Left renal pelvis (tissue), 4 donors: ENCODE results near the gene FSD1L. TPM values are rescaled to one million over a fixed set of nuclear protein-coding genes. Genes with fewer than 3 reads are reported as not detected.
"Not testable (repeated sequence)": the region's sequence is repeated elsewhere in the genome, so short reads cannot be mapped to it uniquely, and the experiment has no call there.

Experiments used
- DNase-seq, 4 donors: peaks; one replicate each; pipeline ENCODE4 v3.0.0-alpha.2; 2013; ENCODE audit warnings: low read depth in 4 of 4, low spot score in 3 of 4
- polyA plus RNA-seq, 4 donors: library from polyadenylated mRNA; unstranded; fragments of 120-200 nt; gene quantifications; one replicate each; pipeline ENCODE4 v1.2.1, GENCODE V29; 2013; ENCODE audit not compliant: insufficient read length in 4 of 4

The FSD1L gene
- polyA plus RNA-seq, 4 donors, result 5.7 to 11.2 (median 9.5) TPM

DNA sequence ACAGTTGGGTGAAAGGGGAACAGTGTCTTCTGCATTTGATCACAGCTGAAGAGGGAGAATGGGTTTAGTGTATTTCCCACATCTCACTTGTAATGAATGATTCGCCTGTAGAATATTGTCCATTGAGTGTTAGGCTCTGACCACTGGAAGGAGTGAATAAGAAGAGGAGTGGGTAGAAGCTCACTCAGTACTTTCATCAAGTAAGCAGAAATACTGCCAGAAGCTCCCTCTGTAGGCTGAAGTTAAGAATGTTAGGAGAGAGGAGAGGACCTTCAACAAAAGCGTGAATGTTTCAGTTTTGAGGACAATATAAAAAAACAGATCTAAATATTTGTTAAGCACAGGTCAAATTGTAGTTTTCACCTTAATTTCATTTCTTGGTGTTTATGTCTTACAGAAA, 27.5 kb downstream of the FSD1L start:
- DNase-seq, result peak in 1 of 4 donors; percentile 4

- no peak for DNase-seq
These were observed 32.0 kb downstream of the FSD1L start for GRCh38 chr9:105479846-105480245.

GRCh38 chr9:105483618-105484017, 35.8 kb downstream of the FSD1L start:
- DNase-seq, result no peak

GRCh38 chr9:105484226-105484625, 36.4 kb downstream of the FSD1L start:
- no peak for DNase-seq

- DNase-seq, result no peak
These were observed 37.3 kb downstream of the FSD1L start for GRCh38 chr9:105485131-105485530.

DNA sequence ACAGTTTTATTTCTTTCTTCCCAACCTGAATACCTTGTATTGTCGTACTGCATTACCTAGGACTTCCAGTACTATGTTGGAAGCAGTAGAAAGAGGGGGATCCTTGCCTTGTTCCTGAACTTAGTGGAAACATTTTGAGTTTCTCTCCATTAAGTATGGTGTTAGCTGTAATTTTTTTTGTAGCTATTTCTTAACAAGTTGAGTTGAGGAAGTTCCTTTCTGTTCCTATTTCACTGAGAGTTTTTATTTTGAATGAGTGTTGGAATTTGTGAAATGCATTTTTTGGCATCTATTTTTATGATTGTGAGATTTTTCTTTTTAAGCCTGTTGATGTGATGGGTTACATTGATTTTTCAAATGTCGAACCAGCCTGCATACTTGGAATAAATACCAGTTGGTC, 49.0 kb downstream of the FSD1L start:
- DNase-seq, result no peak

DNA sequence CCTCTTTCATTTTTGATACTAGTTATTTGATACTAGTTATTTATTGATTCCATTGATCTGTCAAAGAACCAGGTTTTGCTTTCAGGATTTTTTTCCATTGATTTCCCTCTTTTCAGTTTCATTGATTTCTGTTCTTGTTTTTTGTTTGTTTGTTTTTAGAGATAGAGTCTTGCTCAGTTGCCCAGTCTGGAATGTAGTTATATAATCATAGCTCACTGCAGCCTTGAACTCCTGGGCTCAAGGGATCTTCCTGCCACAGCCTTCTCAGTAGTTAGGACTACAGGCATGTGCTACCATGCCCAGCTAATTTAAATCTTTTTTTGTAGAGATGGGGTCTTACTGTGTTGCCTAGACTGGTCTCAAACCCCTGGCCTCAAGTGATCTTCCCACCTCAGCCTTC, 49.9 kb downstream of the FSD1L start:
- DNase-seq, result no peak

DNA sequence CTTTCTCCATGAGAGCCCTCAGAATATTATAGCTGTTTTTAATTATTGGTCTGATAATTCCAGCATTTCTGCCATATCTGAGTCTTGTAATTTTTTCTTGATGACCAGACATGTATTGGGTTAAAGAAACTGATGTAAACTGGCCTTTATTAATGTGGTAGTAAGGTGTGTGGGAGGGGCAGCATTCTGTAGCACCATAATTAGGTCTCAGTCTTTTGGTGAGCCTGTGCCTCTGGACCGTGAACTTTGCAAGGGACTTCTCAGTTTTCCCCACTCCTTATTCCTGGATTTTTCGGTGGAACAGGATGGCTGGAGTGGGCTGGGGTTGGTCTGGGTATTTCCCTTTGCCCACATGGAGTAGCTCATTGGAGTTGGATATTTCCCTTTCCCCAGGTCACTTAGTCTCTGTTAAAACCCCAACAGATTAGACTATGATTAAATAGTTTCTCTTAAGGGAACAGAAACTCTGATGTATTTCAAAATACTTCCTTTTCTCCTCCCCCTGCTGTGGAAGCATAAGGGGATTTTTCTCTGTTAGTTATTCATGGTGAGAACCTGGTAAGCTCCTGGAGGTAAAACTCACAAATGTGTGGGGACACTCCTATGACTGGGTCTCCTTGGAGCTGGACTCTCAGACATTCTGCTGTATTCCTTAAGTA, 52.4 kb downstream of the FSD1L start:
- no peak for DNase-seq

- DNase-seq, result no peak
These were observed 53.6 kb downstream of the FSD1L start for GRCh38 chr9:105501414-105501813.

- DNase-seq, result no peak
These were observed 54.4 kb downstream of the FSD1L start for GRCh38 chr9:105502276-105502675.

GRCh38 chr9:105503881-105504280, 56.0 kb downstream of the FSD1L start:
- DNase-seq, result no peak

DNA sequence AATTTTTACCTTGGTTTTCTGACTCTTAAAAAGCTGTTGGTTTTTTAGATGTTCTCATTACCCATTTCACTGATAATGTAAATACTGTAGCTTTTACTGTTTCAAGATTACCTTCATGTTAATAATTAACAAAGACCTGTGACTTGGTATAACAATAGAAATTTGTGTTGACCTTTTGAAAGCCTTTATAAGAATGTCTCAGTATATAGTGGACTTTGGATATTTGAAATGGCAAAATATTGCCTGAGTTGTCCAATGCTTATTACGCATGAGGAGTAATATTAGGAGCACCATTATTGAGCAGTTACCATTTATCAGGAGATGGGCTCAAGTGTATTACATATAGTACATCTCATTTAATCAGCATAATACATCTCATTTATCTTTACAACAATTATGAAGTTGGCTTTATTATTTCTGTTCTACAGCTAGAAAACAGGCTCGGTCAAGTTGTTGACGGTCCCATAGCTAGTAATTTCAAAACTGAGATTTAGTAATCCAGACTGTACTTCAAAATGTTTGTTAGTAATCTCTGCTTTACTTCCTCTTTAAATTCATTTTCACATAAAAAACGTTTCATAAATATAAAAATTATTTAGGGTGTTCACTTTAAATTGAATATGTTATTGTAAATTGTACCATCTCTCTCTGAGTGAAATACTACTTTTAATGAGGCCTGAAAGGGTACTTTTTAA, 59.4 kb downstream of the FSD1L start:
- no peak for DNase-seq

DNA sequence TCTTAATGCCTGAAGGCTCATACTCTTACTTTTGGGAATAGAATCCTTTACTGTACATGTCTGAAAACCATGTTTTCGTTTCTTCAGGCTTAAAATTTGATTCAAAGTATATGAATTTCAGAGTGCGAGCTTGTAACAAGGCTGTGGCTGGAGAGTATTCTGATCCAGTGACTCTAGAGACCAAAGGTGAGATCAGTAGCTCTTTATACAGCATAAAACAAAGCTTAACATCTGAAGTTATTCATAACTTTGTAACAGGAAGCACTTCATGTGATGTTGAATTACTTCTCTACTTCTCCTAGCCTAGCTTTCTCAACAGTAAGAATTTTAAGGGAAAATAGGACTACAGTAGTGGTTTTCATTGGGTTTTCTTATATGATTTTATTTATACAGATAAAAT, 60.7 kb downstream of the FSD1L start:
- DNase-seq, result no peak

- no peak for DNase-seq
These were observed 62.2 kb downstream of the FSD1L start for GRCh38 chr9:105510024-105510423.

DNA sequence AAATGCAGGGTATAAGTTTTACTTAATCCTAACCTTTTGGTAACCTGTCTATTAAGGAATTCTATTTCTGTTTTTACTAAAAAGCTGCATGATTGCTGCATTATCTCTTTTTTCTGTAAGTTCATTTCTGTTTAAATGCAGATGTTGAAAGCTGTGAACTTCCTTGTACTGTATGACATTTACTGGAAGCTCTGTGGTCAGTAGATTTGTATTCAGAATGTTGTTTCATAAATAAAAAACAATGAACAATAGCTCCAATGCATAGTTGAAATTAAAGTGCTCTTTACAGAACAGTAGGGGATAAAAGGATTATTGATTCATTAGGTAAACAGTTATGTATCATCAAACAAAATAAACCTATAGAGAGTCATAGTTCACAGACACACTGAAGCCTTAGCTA, 63.6 kb downstream of the FSD1L start:
- DNase-seq, result no peak

DNA sequence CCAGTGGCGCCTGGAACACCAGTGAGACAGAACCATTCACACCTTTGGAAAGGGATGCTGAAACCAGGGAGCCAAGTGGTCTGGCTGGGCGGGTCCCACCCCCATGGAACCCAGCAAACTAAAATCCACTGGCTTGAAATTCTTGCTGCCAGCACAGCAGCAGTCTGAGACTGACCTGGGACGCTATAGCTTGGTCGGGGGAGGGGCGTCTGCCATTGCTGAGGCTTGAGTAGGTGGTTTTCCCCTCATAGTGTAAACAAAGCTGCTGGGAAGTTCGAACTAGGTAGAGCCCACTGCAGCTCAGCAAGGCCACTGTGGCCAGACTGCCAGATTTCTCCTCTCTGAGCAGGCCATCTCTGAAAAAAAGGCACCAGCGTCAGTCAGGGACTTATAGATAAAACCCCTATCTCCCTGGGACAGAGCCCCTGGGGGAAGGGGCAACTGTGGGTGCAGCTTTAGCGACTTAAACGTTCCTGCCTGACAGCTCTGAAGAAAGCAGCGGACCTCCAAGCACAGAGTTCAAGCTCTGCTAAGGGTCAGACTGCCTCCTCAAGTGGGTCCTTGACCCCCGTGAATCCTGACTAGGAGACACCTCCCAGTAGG, 68.1 kb downstream of the FSD1L start:
- DNase-seq, result no peak

- DNase-seq, result not testable (repeated sequence)
These were observed 72.0 kb downstream of the FSD1L start for GRCh38 chr9:105519710-105520369.

- not testable (repeated sequence) for DNase-seq
These were observed 73.2 kb downstream of the FSD1L start for GRCh38 chr9:105520992-105521391.

DNA sequence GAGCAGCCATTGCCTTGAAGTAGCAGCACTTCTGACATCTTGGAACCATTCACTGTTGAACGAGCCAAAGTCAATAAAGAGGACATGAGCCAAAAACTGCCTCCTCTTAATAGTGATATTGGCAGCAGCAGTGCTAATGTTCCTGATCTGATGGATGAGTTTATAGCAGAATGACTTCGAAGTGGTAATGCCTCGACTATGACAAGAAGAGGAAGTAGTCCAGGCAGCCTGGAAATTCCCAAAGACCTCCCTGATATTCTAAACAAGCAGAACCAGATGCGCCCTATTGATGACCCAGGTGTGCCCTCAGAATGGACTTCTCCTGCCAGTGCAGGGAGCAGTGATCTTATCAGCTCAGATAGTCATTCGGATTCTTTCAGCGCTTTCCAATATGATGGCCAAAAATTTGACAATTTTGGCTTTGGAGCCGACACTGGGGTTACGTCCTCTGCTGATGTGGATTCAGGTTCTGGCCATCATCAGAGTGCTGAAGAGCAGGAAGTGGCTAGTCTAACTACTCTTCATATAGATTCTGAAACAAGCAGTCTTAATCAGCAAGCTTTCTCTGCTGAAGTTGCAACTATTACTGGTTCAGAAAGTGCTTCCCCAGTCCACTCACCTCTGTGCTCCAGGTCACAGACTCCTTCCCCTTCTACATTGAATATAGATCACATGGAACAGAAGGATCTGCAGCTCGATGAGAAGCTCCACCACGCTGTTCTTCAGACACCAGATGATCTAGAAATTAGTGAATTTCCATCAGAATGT, 75.0 kb downstream of the FSD1L start:
- DNase-seq, result not testable (repeated sequence)

DNA sequence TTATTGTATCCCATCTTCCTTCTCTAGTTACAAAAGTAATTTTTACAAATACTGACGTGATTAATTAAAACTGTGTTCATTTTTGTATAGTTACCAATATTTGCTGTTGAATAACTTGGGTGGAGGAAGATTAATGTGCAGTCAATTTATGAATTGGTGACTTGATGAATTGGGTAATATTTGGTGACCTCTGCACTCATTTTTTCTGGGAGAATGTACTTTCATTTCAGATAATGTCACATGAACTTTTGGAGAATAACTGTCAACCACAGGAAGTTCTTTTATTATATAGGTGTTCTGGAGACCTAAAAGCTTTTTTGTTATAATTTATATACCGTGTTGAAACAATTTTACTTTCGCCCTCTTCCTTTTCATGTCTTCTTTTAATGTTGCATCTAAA, 83.7 kb downstream of the FSD1L start:
- DNase-seq, result no peak
